HepG2 (cell line): ENCODE data around the gene COL18A1. TPM values are rescaled to one million over a fixed set of nuclear protein-coding genes. Genes with fewer than 3 reads are reported as not detected.

Experiments used
- CEBPG ChIP-seq: IDR thresholded peaks from 2 replicates; pipeline ENCODE4 v1.6.1; 2016
- CENPT ChIP-seq: sonication (generic); formaldehyde crosslinking; IDR thresholded peaks from 2 replicates; pipeline ENCODE4 v1.8.0; 2022; ENCODE audit warnings: low read depth, mild to moderate bottlenecking, moderate library complexity, missing genetic modification reagents
- CSRNP1 ChIP-seq: sonication (generic); formaldehyde crosslinking; IDR thresholded peaks from 2 replicates; pipeline ENCODE4 v1.8.1; 2023; ENCODE audit warnings: mild to moderate bottlenecking, missing genetic modification reagents
- GATA4 ChIP-seq: sonication (generic); IDR thresholded peaks from 2 replicates; pipeline ENCODE4 v1.6.1; 2016; ENCODE audit warnings: antibody characterized with exemption, low read depth, borderline replicate concordance
- GMEB2 ChIP-seq: IDR thresholded peaks from 2 replicates; pipeline ENCODE4 v1.6.1; 2016; ENCODE audit warnings: missing biosample characterization, missing genetic modification reagents, low read depth
- GZF1 ChIP-seq: sonication (generic); formaldehyde crosslinking; IDR thresholded peaks from 2 replicates; pipeline ENCODE4 v1.5.1; 2020; ENCODE audit warnings: mild to moderate bottlenecking, missing genetic modification reagents
- HOXA7 ChIP-seq: sonication (generic); formaldehyde crosslinking; IDR thresholded peaks from 2 replicates; pipeline ENCODE4 v1.8.1; 2022; ENCODE audit warnings: mild to moderate bottlenecking, missing genetic modification reagents, moderate library complexity
- RBFOX2 ChIP-seq: fragments of 200-400 bp; formaldehyde crosslinking; IDR thresholded peaks from 2 replicates; pipeline ENCODE4 v1.6.1; 2017; ENCODE audit warnings: low read depth, mild to moderate bottlenecking, low read length
- SMARCE1 ChIP-seq: fragments of 450-650 bp; IDR thresholded peaks from 2 replicates; pipeline ENCODE4 v1.6.1; 2017; ENCODE audit warnings: borderline replicate concordance
- ZBTB7A ChIP-seq: sonication (generic); formaldehyde crosslinking; IDR thresholded peaks from 2 replicates; pipeline ENCODE4 v1.8.0; 2022; ENCODE audit warnings: mild to moderate bottlenecking, missing genetic modification reagents
- ZMYM3 ChIP-seq: sonication (generic); formaldehyde crosslinking; IDR thresholded peaks from 2 replicates; pipeline ENCODE4 v1.5.1; 2020; ENCODE audit warnings: mild to moderate bottlenecking, missing genetic modification reagents
- ZNF747 ChIP-seq: sonication (generic); formaldehyde crosslinking; IDR thresholded peaks from 2 replicates; pipeline ENCODE4 v1.8.1; 2023; ENCODE audit warnings: missing genetic modification reagents, mild to moderate bottlenecking, borderline replicate concordance
- ZNF766 ChIP-seq: sonication (generic); formaldehyde crosslinking; IDR thresholded peaks from 2 replicates; pipeline ENCODE4 v1.5.0; 2020; ENCODE audit warnings: missing genetic modification reagents, borderline replicate concordance
- polyA plus RNA-seq, 8 experiments: library from polyadenylated mRNA; depleted of rRNA in 3 of 8; stranded (reverse) in 7 of 8; unstranded in 1 of 8; fragments of >200 nt; fragmentation: Illumina TruSeq in 4 of 8; extraction: Trizol in 4 of 8; gene quantifications; 2 replicates each; pipeline versions ENCODE4 v1.2.1 to v1.2.3, GENCODE V29; 2011 to 2016; ENCODE audit warnings: low read depth in 4 of 8, missing spikeins in 1 of 8, mixed read lengths in 1 of 8; ENCODE audit not compliant: insufficient read depth in 1 of 8
- total RNA-seq, 5 experiments: library from RNA; depleted of rRNA; stranded (reverse); fragments of >200 nt; fragmentation: Illumina TruSeq; extraction: Trizol; gene quantifications; 2 replicates each; pipeline ENCODE4 v1.2.3, GENCODE V29; 2016; ENCODE audit warnings: low read depth in 1 of 5
- TF ChIP-seq, protein P1 (sequence below): sonication (generic); formaldehyde crosslinking; conservative IDR thresholded peaks from 2 replicates; pipeline ENCODE4 v1.4.0; 2020; ENCODE audit warnings: mild to moderate bottlenecking, missing genetic modification reagents, moderate library complexity
- TF ChIP-seq, protein P2 (sequence below): sonication (generic); formaldehyde crosslinking; IDR thresholded peaks from 2 replicates; pipeline ENCODE4 v1.5.1; 2020; ENCODE audit warnings: mild to moderate bottlenecking, missing genetic modification reagents, moderate library complexity

The COL18A1 gene
- total and polyA plus RNA-seq, 2 of the 13 experiments (the other 11 are each of a cell fraction or from before 2014, with no cell fraction given): 79.0 to 102 TPM

GRCh38 chr21:45420061-45421041 is 15.4 kb downstream of the COL18A1 start (continued):
- TF ChIP-seq, protein P1, sequence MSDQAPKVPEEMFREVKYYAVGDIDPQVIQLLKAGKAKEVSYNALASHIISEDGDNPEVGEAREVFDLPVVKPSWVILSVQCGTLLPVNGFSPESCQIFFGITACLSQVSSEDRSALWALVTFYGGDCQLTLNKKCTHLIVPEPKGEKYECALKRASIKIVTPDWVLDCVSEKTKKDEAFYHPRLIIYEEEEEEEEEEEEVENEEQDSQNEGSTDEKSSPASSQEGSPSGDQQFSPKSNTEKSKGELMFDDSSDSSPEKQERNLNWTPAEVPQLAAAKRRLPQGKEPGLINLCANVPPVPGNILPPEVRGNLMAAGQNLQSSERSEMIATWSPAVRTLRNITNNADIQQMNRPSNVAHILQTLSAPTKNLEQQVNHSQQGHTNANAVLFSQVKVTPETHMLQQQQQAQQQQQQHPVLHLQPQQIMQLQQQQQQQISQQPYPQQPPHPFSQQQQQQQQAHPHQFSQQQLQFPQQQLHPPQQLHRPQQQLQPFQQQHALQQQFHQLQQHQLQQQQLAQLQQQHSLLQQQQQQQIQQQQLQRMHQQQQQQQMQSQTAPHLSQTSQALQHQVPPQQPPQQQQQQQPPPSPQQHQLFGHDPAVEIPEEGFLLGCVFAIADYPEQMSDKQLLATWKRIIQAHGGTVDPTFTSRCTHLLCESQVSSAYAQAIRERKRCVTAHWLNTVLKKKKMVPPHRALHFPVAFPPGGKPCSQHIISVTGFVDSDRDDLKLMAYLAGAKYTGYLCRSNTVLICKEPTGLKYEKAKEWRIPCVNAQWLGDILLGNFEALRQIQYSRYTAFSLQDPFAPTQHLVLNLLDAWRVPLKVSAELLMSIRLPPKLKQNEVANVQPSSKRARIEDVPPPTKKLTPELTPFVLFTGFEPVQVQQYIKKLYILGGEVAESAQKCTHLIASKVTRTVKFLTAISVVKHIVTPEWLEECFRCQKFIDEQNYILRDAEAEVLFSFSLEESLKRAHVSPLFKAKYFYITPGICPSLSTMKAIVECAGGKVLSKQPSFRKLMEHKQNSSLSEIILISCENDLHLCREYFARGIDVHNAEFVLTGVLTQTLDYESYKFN (CRISPR knock-in tag): no peak
- no peak for TF ChIP-seq CSRNP1 (CRISPR knock-in tag)
- no peak for TF ChIP-seq SMARCE1
- TF ChIP-seq ZBTB7A (CRISPR knock-in tag): no peak
- TF ChIP-seq ZMYM3: no peak
- no peak for TF ChIP-seq GMEB2 (CRISPR knock-in tag)
- TF ChIP-seq RBFOX2: 0 out of 2 replicates have a peak, but pooled peaks have one; percentile 39
- no peak for TF ChIP-seq HOXA7 (CRISPR knock-in tag)
- TF ChIP-seq ZNF747 (CRISPR knock-in tag): no peak
- TF ChIP-seq GATA4: no peak
- no peak for TF ChIP-seq ZNF766 (CRISPR knock-in tag)
- TF ChIP-seq GZF1 (CRISPR knock-in tag): no peak
- no peak for TF ChIP-seq CEBPG (CRISPR knock-in tag)
- TF ChIP-seq, protein P2, sequence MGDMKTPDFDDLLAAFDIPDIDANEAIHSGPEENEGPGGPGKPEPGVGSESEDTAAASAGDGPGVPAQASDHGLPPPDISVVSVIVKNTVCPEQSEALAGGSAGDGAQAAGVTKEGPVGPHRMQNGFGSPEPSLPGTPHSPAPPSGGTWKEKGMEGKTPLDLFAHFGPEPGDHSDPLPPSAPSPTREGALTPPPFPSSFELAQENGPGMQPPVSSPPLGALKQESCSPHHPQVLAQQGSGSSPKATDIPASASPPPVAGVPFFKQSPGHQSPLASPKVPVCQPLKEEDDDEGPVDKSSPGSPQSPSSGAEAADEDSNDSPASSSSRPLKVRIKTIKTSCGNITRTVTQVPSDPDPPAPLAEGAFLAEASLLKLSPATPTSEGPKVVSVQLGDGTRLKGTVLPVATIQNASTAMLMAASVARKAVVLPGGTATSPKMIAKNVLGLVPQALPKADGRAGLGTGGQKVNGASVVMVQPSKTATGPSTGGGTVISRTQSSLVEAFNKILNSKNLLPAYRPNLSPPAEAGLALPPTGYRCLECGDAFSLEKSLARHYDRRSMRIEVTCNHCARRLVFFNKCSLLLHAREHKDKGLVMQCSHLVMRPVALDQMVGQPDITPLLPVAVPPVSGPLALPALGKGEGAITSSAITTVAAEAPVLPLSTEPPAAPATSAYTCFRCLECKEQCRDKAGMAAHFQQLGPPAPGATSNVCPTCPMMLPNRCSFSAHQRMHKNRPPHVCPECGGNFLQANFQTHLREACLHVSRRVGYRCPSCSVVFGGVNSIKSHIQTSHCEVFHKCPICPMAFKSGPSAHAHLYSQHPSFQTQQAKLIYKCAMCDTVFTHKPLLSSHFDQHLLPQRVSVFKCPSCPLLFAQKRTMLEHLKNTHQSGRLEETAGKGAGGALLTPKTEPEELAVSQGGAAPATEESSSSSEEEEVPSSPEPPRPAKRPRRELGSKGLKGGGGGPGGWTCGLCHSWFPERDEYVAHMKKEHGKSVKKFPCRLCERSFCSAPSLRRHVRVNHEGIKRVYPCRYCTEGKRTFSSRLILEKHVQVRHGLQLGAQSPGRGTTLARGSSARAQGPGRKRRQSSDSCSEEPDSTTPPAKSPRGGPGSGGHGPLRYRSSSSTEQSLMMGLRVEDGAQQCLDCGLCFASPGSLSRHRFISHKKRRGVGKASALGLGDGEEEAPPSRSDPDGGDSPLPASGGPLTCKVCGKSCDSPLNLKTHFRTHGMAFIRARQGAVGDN (CRISPR knock-in tag): peak; percentile 57; the same call in 1 of the 2 replicates
- no peak for TF ChIP-seq CENPT (CRISPR knock-in tag)
- TF ChIP-seq, all 625 proteins: peak for 5
